GM10248 (cell line): ENCODE measurements around the gene RTBDN.

ENCODE experiments used
- CTCF ChIA-PET: fragments of 300-600 bp; sonication (Branson Sonifier 250); formaldehyde crosslinking; extraction: SDS; loops from one replicate; lab custom pipeline; 2021; ENCODE audit warnings: antibody characterized with exemption; lab: Yijun Ruan, JAX
- POLR2A ChIA-PET: fragments of 350-650 bp; sonication (Branson Sonifier 250); formaldehyde crosslinking; extraction: SDS; loops from one replicate; lab custom pipeline; 2020; ENCODE audit warnings: antibody characterized with exemption; lab: Yijun Ruan, JAX
- DNase-seq: peaks from one replicate; pipeline ENCODE4 v3.0.0; 2012; ENCODE audit errors: extremely low spot score
- CTCF ChIP-seq: IDR thresholded peaks from 2 replicates; pipeline ENCODE4 v1.5.1; 2012; ENCODE audit warnings: mild to moderate bottlenecking, low read depth; ENCODE audit errors: extremely low read depth, missing control alignments, control extremely low read depth

The RTBDN gene

DNA sequence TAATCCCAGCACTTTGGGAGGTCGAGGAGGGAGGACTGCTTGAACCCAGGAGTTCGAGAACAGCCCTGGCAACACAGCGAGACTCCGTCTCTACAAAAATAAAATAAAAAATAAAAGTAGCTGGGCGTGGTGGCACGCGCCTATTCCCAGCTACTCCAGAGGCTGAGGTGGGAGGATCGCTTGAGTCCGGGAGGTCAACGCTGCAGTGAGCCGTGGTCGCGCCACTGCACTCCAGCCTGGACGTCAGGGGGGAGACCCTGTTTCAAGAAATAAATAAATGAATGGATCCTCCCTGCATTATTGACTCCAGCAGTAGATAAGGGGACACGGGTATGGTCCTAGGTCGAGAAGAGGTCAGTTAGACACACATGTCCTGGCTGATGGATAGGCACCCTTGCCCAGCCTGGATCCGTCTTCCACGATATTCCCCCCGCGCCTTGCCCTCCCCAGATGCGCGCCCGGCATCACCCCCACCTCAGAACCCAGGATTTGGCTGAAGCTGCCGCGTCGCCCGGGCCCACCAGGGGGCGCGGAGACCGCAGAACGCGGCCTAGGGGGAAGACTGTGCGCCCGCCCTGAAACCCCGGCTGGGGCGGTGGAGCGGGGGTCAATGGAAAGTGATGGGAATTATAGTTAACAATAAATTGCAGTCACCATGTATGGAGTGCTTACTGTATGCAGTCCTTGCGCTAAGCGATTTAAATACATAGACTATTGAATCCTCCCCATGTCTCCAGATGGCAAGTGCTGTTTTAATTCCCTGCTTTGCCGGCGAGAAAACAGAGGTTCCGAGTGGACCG, 57.0 kb downstream of the RTBDN start:
- TF ChIP-seq CTCF = peak; percentile 94
- DNase-seq = peak; percentile 75
- ChIA-PET CTCF (interaction anchor here (0.7 to 11.6 kb wide), 16 partner anchors 10 to 718 kb away, joined by 3 to 399 read pairs (median 4); partner anchors contain the start of genes JUNB, PRDX2, RNASEH2A and THSD8), POLR2A (interaction anchor here (0.7 to 3.9 kb wide), 4 partner anchors 12 to 20 kb away, joined by 3 to 110 read pairs (median 7); partner anchors contain the start of gene JUNB)
